GM04504 (cell line): ENCODE results near the gene PRDX1.
"Not testable (repeated sequence)": the region's sequence is repeated elsewhere in the genome, so short reads cannot be mapped to it uniquely, and the experiment has no call there.

ENCODE experiments used
- DNase-seq: peaks from one replicate; pipeline ENCODE4 v3.0.0-alpha.2; 2012; ENCODE audit warnings: low read depth

PRDX1 gene

GRCh38 chr1:45535988-45536766 is 14.5 kb upstream of the PRDX1 start:
- DNase-seq, result no peak

GRCh38 chr1:45531873-45532272 is 10.2 kb upstream of the PRDX1 start:
- no peak for DNase-seq

GRCh38 chr1:45530632-45531135 is 9.0 kb upstream of the PRDX1 start:
- no peak for DNase-seq

GRCh38 chr1:45526135-45526644 is 4.5 kb upstream of the PRDX1 start:
- DNase-seq, result no peak

GRCh38 chr1:45523975-45524374 is 2.3 kb upstream of the PRDX1 start:
- DNase-seq, result not testable (repeated sequence)

- not testable (repeated sequence) for DNase-seq
These were observed 1.8 kb upstream of the PRDX1 start for GRCh38 chr1:45523516-45523915.

GRCh38 chr1:45522324-45523104 is 830 bp upstream of the PRDX1 start:
- DNase-seq, result peak; percentile 30

- not testable (repeated sequence) for DNase-seq
These were observed 1.9 kb downstream of the PRDX1 start for GRCh38 chr1:45519774-45520173.

- DNase-seq, result no peak
These were observed 2.8 kb downstream of the PRDX1 start for GRCh38 chr1:45518910-45519309.

GRCh38 chr1:45518366-45518765 is 3.3 kb downstream of the PRDX1 start:
- not testable (repeated sequence) for DNase-seq

- no peak for DNase-seq
These were observed 5.2 kb downstream of the PRDX1 start for GRCh38 chr1:45516465-45516864.

GRCh38 chr1:45516036-45516435 is 5.6 kb downstream of the PRDX1 start:
- DNase-seq, result no peak

GRCh38 chr1:45513532-45514260 is 8.0 kb downstream of the PRDX1 start:
- not testable (repeated sequence) for DNase-seq

GRCh38 chr1:45512641-45513054 is 9.0 kb downstream of the PRDX1 start:
- no peak for DNase-seq

- DNase-seq, result no peak
These were observed 10.6 kb downstream of the PRDX1 start for GRCh38 chr1:45510972-45511527.

- DNase-seq, result no peak
These were observed 11.4 kb downstream of the PRDX1 start for GRCh38 chr1:45510036-45510971.

GRCh38 chr1:45508295-45509151 is 13.2 kb downstream of the PRDX1 start:
- DNase-seq, result no peak

- DNase-seq, result no peak
These were observed 13.8 kb downstream of the PRDX1 start for GRCh38 chr1:45507893-45508292.

- DNase-seq, result no peak
These were observed 14.5 kb downstream of the PRDX1 start for GRCh38 chr1:45507195-45507594.
